HG02970 (cell line): ENCODE data around the gene FBXO45.
"Not testable (repeated sequence)": the region's sequence is repeated elsewhere in the genome, so short reads cannot be mapped to it uniquely, and the experiment has no call there.

Source experiments
- ATAC-seq: cut with Tn5 transposase; IDR thresholded peaks from one replicate; pipeline ENCODE4 v1.9.1; 2021; ENCODE audit warnings: mild to moderate bottlenecking, moderate library complexity, moderate number of reproducible peaks; ENCODE audit not compliant: unreplicated experiment, low FRiP score

FBXO45 gene

GRCh38 chr3:196568246-196569002 is at the start of gene FBXO45, which contains the start of gene WDR53:
FBXO45 (plus strand) TSS chr3:196568660; CDS start chr3:196568985, 325 bp downstream.
WDR53 (minus strand) TSS chr3:196568554; CDS start chr3:196561475, 7,079 bp downstream.
- ATAC-seq, result peak; percentile 92

GRCh38 chr3:196518966-196519717 is 49.3 kb upstream of the FBXO45 start:
- ATAC-seq, result no peak

GRCh38 chr3:196519718-196520082 is 48.8 kb upstream of the FBXO45 start:
- no peak for ATAC-seq

GRCh38 chr3:196521291-196521690 is 47.2 kb upstream of the FBXO45 start:
- ATAC-seq, result not testable (repeated sequence)

GRCh38 chr3:196523841-196524240 is 44.6 kb upstream of the FBXO45 start:
- ATAC-seq, result no peak

- ATAC-seq, result no peak
Measured at GRCh38 chr3:196524527-196524926, 43.9 kb upstream of the FBXO45 start.

GRCh38 chr3:196525141-196525540 is 43.3 kb upstream of the FBXO45 start:
- ATAC-seq, result no peak

- ATAC-seq, result peak; percentile 57
Measured at GRCh38 chr3:196528639-196529233, 39.7 kb upstream of the FBXO45 start.

GRCh38 chr3:196531418-196531817 is 37.0 kb upstream of the FBXO45 start:
- no peak for ATAC-seq

- ATAC-seq, result no peak
Measured at GRCh38 chr3:196533260-196533681, 35.2 kb upstream of the FBXO45 start.

- ATAC-seq, result no peak
Measured at GRCh38 chr3:196537319-196537984, 31.0 kb upstream of the FBXO45 start.

- no peak for ATAC-seq
Measured at GRCh38 chr3:196541684-196542445, 26.6 kb upstream of the FBXO45 start.

GRCh38 chr3:196544491-196544992 is 23.9 kb upstream of the FBXO45 start:
- ATAC-seq, result no peak

GRCh38 chr3:196546537-196546936 is 21.9 kb upstream of the FBXO45 start:
- ATAC-seq, result no peak

- ATAC-seq, result no peak
Measured at GRCh38 chr3:196547067-196547466, 21.4 kb upstream of the FBXO45 start.

- not testable (repeated sequence) for ATAC-seq
Measured at GRCh38 chr3:196549312-196549711, 19.1 kb upstream of the FBXO45 start.

GRCh38 chr3:196550172-196550571 is 18.3 kb upstream of the FBXO45 start:
- ATAC-seq, result not testable (repeated sequence)

GRCh38 chr3:196552253-196552652 is 16.2 kb upstream of the FBXO45 start:
- ATAC-seq, result no peak

- ATAC-seq, result no peak
Measured at GRCh38 chr3:196553551-196553950, 14.9 kb upstream of the FBXO45 start.

GRCh38 chr3:196554205-196554604 is 14.3 kb upstream of the FBXO45 start:
- no peak for ATAC-seq
